H9 (cell line): ENCODE measurements around the gene CLIP1. TPM values are rescaled to one million over a fixed set of nuclear protein-coding genes. Genes with fewer than 3 reads are reported as not detected.
"Not testable (repeated sequence)": the region's sequence is repeated elsewhere in the genome, so short reads cannot be mapped to it uniquely, and the experiment has no call there.

Experiments
- DNase-seq: peaks from one replicate; pipeline ENCODE4 v3.0.0-alpha.2; 2017
- H2AFZ ChIP-seq: one replicate; pipeline ENCODE4 v1.6.1; 2013; ENCODE audit warnings: mild to moderate bottlenecking, low read length, control low read depth, moderate library complexity
- H2AK5ac ChIP-seq: 2 replicates; pipeline ENCODE4 v1.6.1; 2013; ENCODE audit warnings: low read length, control low read depth, mixed read lengths; ENCODE audit not compliant: insufficient read length
- H2BK120ac ChIP-seq: one replicate; pipeline ENCODE4 v1.6.1; 2013; ENCODE audit warnings: low read depth, mild to moderate bottlenecking, low read length, control low read depth, inconsistent platforms; ENCODE audit not compliant: poor library complexity, severe bottlenecking
- H2BK12ac ChIP-seq: 2 replicates; pipeline ENCODE4 v1.6.1; 2013; ENCODE audit warnings: low read length, control low read depth, mixed read lengths, low read depth; ENCODE audit not compliant: insufficient read length
- H2BK15ac ChIP-seq: 2 replicates; pipeline ENCODE4 v1.6.1; 2013; ENCODE audit warnings: low read depth, low read length, control low read depth
- H2BK20ac ChIP-seq: one replicate; pipeline ENCODE4 v1.6.1; 2013; ENCODE audit warnings: low read depth, mild to moderate bottlenecking, low read length, control low read depth, inconsistent platforms; ENCODE audit not compliant: poor library complexity, severe bottlenecking
- H2BK5ac ChIP-seq: 2 replicates; pipeline ENCODE4 v1.6.1; 2013; ENCODE audit warnings: low read length, control low read depth, mixed read lengths; ENCODE audit not compliant: insufficient read length
- H3K14ac ChIP-seq: 2 replicates; pipeline ENCODE4 v1.6.1; 2013; ENCODE audit warnings: low read length, control low read depth; ENCODE audit not compliant: insufficient read depth
- H3K18ac ChIP-seq: 2 replicates; pipeline ENCODE4 v1.6.1; 2013; ENCODE audit warnings: low read depth, mild to moderate bottlenecking, mixed read lengths, low read length, control low read depth; ENCODE audit not compliant: insufficient read length
- H3K23ac ChIP-seq: 2 replicates; pipeline ENCODE4 v1.6.1; 2013; ENCODE audit warnings: low read length, control low read depth, mixed read lengths, low read depth; ENCODE audit not compliant: insufficient read length
- H3K23me2 ChIP-seq: 2 replicates; pipeline ENCODE4 v1.6.1; 2013; ENCODE audit warnings: low read depth, mild to moderate bottlenecking, mixed read lengths, low read length, control low read depth; ENCODE audit not compliant: insufficient read length, poor library complexity, severe bottlenecking
- H3K27ac ChIP-seq: 2 replicates; pipeline ENCODE4 v1.5.1; 2013; ENCODE audit warnings: low read length, control low read depth, mixed read lengths, low read depth; ENCODE audit not compliant: insufficient read length
- H3K27me3 ChIP-seq: 2 replicates; pipeline ENCODE4 v1.6.1; 2013; ENCODE audit warnings: low read length, control low read depth, inconsistent platforms; ENCODE audit not compliant: insufficient read depth
- H3K4ac ChIP-seq: 2 replicates; pipeline ENCODE4 v1.6.1; 2013; ENCODE audit warnings: low read depth, mild to moderate bottlenecking, control low read depth, inconsistent platforms, low read length, moderate library complexity
- H3K4me1 ChIP-seq: 2 replicates; pipeline ENCODE4 v1.6.1; 2013; ENCODE audit warnings: low read length, control low read depth, inconsistent platforms; ENCODE audit not compliant: insufficient read depth
- H3K4me2 ChIP-seq: 2 replicates; pipeline ENCODE4 v1.6.1; 2013; ENCODE audit warnings: low read length, control low read depth, mixed read lengths; ENCODE audit not compliant: insufficient read length, insufficient read depth
- H3K56ac ChIP-seq: 2 replicates; pipeline ENCODE4 v1.6.1; 2013; ENCODE audit warnings: low read depth, mild to moderate bottlenecking, mixed read lengths, low read length, control low read depth; ENCODE audit not compliant: insufficient read length
- H3K79me1 ChIP-seq: 2 replicates; pipeline ENCODE4 v1.6.1; 2013; ENCODE audit warnings: low read depth, mild to moderate bottlenecking, moderate library complexity, low read length, control low read depth, inconsistent platforms; ENCODE audit not compliant: insufficient read depth, poor library complexity, severe bottlenecking
- H3K79me2 ChIP-seq: 2 replicates; pipeline ENCODE4 v1.6.1; 2013; ENCODE audit warnings: low read length, control low read depth, inconsistent platforms; ENCODE audit not compliant: insufficient read depth
- H3K9ac ChIP-seq: 2 replicates; pipeline ENCODE4 v1.6.1; 2013; ENCODE audit warnings: low read length, control low read depth, mixed read lengths; ENCODE audit not compliant: insufficient read length; ENCODE audit errors: extremely low read depth
- H3K9me3 ChIP-seq: one replicate; pipeline ENCODE4 v1.6.1; 2013; ENCODE audit warnings: low read depth, low read length, inconsistent platforms; ENCODE audit not compliant: control insufficient read depth
- H3T11ph ChIP-seq: one replicate; pipeline ENCODE4 v1.6.1; 2013; ENCODE audit warnings: mild to moderate bottlenecking, low read length, control low read depth, inconsistent platforms
- H4K20me1 ChIP-seq: one replicate; pipeline ENCODE4 v1.6.1; 2013; ENCODE audit not compliant: control insufficient read depth, insufficient read length, insufficient read depth
- H4K5ac ChIP-seq: 2 replicates; pipeline ENCODE4 v1.6.1; 2013; ENCODE audit warnings: low read depth, mild to moderate bottlenecking, mixed read lengths, low read length, control low read depth; ENCODE audit not compliant: insufficient read length
- H4K8ac ChIP-seq: replicated peaks from 2 replicates; pipeline ENCODE4 v1.6.1; 2013; ENCODE audit warnings: low read length, control low read depth, mixed read lengths, low read depth; ENCODE audit not compliant: insufficient read length
- H4K91ac ChIP-seq: 2 replicates; pipeline ENCODE4 v1.6.1; 2013; ENCODE audit warnings: low read depth, mild to moderate bottlenecking, moderate library complexity, mixed read lengths, low read length, control low read depth; ENCODE audit not compliant: insufficient read length
- H3K27ac Mint-ChIP-seq, 3 experiments: 2 replicates in 2 of 3; 3 replicates in 1 of 3; pipeline ENCODE4 v1.8.0; 2020 to 2021; ENCODE audit warnings: mixed read lengths in 3 of 3, mild to moderate bottlenecking in 1 of 3, moderate library complexity in 1 of 3
- H3K27me3 Mint-ChIP-seq: 2 replicates; pipeline ENCODE4 v1.8.0; 2021; ENCODE audit warnings: low read depth, mild to moderate bottlenecking, moderate library complexity, mixed read lengths
- H3K36me3 Mint-ChIP-seq, 3 experiments: 2 replicates in 2 of 3; 3 replicates in 1 of 3; pipeline ENCODE4 v1.8.0; 2020 to 2021; ENCODE audit warnings: low read depth in 3 of 3, mixed read lengths in 3 of 3; ENCODE audit not compliant: insufficient read depth in 1 of 3
- H3K4me1 Mint-ChIP-seq, 2 experiments: 2 replicates each; pipeline ENCODE4 v1.8.0; 2020; ENCODE audit warnings: mixed read lengths in 2 of 2
- H3K4me3 Mint-ChIP-seq, 2 experiments: 2 replicates in 1 of 2; 3 replicates in 1 of 2; pipeline ENCODE4 v1.8.0; 2020 to 2021; ENCODE audit warnings: mild to moderate bottlenecking in 2 of 2, mixed read lengths in 2 of 2, moderate library complexity in 1 of 2
- H3K9me3 Mint-ChIP-seq, 2 experiments: 2 replicates in 1 of 2; 3 replicates in 1 of 2; pipeline ENCODE4 v1.8.0; 2020; ENCODE audit warnings: mild to moderate bottlenecking in 2 of 2, mixed read lengths in 2 of 2, moderate library complexity in 1 of 2
- WGBS: extraction: QIAGEN DNeasy Blood & Tissue Kit; methylation state at CpG from one replicate; pipeline ENCODE4 v1.1.7; 2013; ENCODE audit warnings: missing lambda C conversion rate, low lambda C conversion rate, mixed read lengths; ENCODE audit not compliant: insufficient read length; ENCODE audit errors: extremely low coverage; 5-methylcytosine and 5-hydroxymethylcytosine counted together
- total RNA-seq: library from RNA; stranded (reverse); gene quantifications from 2 replicates; pipeline ENCODE4 v1.2.1, GENCODE V29; 2021

The CLIP1 gene
- total RNA-seq, 1 experiment from 2014 or later, result 23.6 TPM

GRCh38 chr12:122415665-122416064 lies 6.8 kb downstream of the CLIP1 start:
- not testable (repeated sequence) for H3K36me3 Mint-ChIP-seq, H2BK20ac ChIP-seq, H4K91ac ChIP-seq, H3K4me3 Mint-ChIP-seq, H3T11ph ChIP-seq, H4K20me1 ChIP-seq, H2BK5ac ChIP-seq, H2AFZ ChIP-seq, H3K56ac ChIP-seq, H2BK12ac ChIP-seq, H3K9me3 ChIP-seq, H3K18ac ChIP-seq, H4K8ac ChIP-seq, DNase-seq, H2BK120ac ChIP-seq, H3K27ac Mint-ChIP-seq, H3K23ac ChIP-seq, H2BK15ac ChIP-seq, H3K27ac ChIP-seq, H3K27me3 ChIP-seq, H3K79me1 ChIP-seq, H3K4me2 ChIP-seq, H4K5ac ChIP-seq, H2AK5ac ChIP-seq, H3K4ac ChIP-seq, H3K14ac ChIP-seq, H3K4me1 ChIP-seq, H3K4me1 Mint-ChIP-seq, H3K27me3 Mint-ChIP-seq, H3K79me2 ChIP-seq, H3K23me2 ChIP-seq, H3K9me3 Mint-ChIP-seq, H3K9ac ChIP-seq
- no CpG with 5 or more reads among the region's 7 CpGs for WGBS
